Prostate gland (tissue), 2 donors: ENCODE measurements around the gene MN1.

Experiments used
- POLR2A ChIP-seq: fragments of 450-650 bp; IDR thresholded peaks from one replicate; pipeline ENCODE4 v1.6.1; 2016; ENCODE audit warnings: antibody characterized with exemption, mild to moderate bottlenecking
- TF ChIP-seq, protein P1 (sequence below), 4 experiments: fragments of 200-600 bp in 2 of 4; fragments of 450-650 bp in 2 of 4; sonication (generic) in 2 of 4; IDR thresholded peaks; 1 replicate in 3 of 4; 2 replicates in 1 of 4; pipeline ENCODE4 v1.5.1; 2016 to 2019; ENCODE audit warnings: antibody characterized with exemption in 4 of 4, mild to moderate bottlenecking in 2 of 4, moderate library complexity in 2 of 4

DNA sequence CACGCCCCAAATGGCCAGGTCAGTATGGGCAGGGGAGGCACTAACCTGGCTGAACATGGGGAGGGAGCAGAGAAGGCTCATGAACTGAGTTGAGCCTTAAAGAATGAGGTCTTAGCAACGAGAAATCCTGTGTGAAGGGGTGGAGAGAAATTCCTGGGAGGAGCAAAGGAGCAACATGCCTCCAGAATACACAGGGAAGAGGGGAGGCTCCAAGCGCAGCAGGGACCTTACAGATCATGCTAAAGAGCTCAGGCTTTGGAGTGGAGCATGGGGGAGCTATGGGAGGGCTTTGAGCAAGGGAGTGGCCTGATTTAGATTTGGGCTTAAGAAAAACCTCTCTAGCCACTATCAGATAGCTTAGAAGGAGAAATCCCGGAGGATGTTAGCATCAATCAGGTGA, 88.1 kb downstream of the MN1 start:
- TF ChIP-seq, protein P1, sequence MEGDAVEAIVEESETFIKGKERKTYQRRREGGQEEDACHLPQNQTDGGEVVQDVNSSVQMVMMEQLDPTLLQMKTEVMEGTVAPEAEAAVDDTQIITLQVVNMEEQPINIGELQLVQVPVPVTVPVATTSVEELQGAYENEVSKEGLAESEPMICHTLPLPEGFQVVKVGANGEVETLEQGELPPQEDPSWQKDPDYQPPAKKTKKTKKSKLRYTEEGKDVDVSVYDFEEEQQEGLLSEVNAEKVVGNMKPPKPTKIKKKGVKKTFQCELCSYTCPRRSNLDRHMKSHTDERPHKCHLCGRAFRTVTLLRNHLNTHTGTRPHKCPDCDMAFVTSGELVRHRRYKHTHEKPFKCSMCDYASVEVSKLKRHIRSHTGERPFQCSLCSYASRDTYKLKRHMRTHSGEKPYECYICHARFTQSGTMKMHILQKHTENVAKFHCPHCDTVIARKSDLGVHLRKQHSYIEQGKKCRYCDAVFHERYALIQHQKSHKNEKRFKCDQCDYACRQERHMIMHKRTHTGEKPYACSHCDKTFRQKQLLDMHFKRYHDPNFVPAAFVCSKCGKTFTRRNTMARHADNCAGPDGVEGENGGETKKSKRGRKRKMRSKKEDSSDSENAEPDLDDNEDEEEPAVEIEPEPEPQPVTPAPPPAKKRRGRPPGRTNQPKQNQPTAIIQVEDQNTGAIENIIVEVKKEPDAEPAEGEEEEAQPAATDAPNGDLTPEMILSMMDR (IDR thresholded peaks at IDR 0.05) = no peak
- TF ChIP-seq POLR2A = no peak
